CD4-positive, alpha-beta T cell treated with Interleukin-15 for 1 hour (primary cell): ENCODE measurements around the gene PDE6A.

Source experiments
- DNase-seq: peaks from one replicate; pipeline ENCODE4 v3.0.0-alpha.2; 2020

Gene PDE6A

GRCh38 chr5:149924486-149924885 lies 20.1 kb downstream of the PDE6A start:
- no peak for DNase-seq

- no peak for DNase-seq
Measured at GRCh38 chr5:149922950-149923349, 21.6 kb downstream of the PDE6A start.

GRCh38 chr5:149921597-149921996 lies 23.0 kb downstream of the PDE6A start:
- DNase-seq, result no peak

- no peak for DNase-seq
Measured at GRCh38 chr5:149917073-149917676, 27.4 kb downstream of the PDE6A start.

GRCh38 chr5:149916334-149917072 lies 28.1 kb downstream of the PDE6A start:
- no peak for DNase-seq

- DNase-seq, result no peak
Measured at GRCh38 chr5:149915392-149916260, 29.0 kb downstream of the PDE6A start.

- no peak for DNase-seq
Measured at GRCh38 chr5:149913436-149914419, 30.9 kb downstream of the PDE6A start.

- no peak for DNase-seq
Measured at GRCh38 chr5:149912226-149912871, 32.2 kb downstream of the PDE6A start.

GRCh38 chr5:149911031-149911430 lies 33.6 kb downstream of the PDE6A start:
- DNase-seq, result no peak

GRCh38 chr5:149907828-149908227 lies 36.8 kb downstream of the PDE6A start:
- no peak for DNase-seq

- DNase-seq, result no peak
Measured at GRCh38 chr5:149904977-149905376, 39.6 kb downstream of the PDE6A start.

GRCh38 chr5:149904293-149904886 lies 40.2 kb downstream of the PDE6A start:
- no peak for DNase-seq

- DNase-seq, result no peak
Measured at GRCh38 chr5:149903404-149903803, 41.2 kb downstream of the PDE6A start.

GRCh38 chr5:149902177-149902576 lies 42.4 kb downstream of the PDE6A start:
- no peak for DNase-seq

- DNase-seq, result no peak
Measured at GRCh38 chr5:149901511-149901910, 43.1 kb downstream of the PDE6A start.

- DNase-seq, result no peak
Measured at GRCh38 chr5:149900390-149900789, 44.2 kb downstream of the PDE6A start.

- DNase-seq, result no peak
Measured at GRCh38 chr5:149898811-149899210, 45.8 kb downstream of the PDE6A start.

GRCh38 chr5:149895416-149896345 lies 48.9 kb downstream of the PDE6A start:
- DNase-seq, result no peak

GRCh38 chr5:149894237-149894636 lies 50.4 kb downstream of the PDE6A start:
- no peak for DNase-seq

- DNase-seq, result no peak
Measured at GRCh38 chr5:149893403-149893931, 51.1 kb downstream of the PDE6A start.
